Measurements from ENCODE around the gene EPB41L5.

EPB41L5 gene

DNA sequence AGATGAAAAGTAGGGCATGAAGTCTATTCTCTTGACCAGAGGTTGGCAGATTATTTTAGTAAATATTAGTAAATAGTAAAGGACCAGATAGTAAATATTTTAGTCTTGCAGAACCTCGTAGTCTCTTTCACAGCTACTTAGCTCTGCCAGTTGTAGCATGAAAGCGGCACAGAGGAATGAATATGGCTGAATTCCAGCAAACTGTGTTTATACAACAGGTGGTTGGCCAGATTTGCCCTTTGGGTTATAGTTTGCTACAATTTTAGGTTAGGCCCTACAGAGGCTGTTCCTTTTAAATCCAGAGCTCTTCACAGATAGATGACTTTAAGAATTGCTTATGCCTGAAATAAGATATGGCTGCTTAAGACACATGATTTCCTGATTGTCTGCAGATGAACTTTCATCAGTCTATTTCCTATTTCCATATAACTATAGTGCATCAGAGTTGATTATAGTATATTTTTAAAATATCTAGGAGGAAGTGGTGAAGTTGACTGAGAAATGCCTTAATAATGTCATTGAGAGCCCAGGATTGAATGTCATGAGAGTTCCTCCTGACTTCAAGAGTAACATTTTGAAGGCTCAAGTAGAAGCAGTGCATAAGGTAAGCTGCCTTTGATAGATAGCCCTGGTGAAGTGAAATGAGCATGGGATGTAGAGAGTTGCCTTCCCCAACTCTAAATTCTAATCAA lies 129.8 kb downstream of the EPB41L5 start:
- no peak for TF ChIP-seq CTCF (IDR thresholded peaks at IDR 0.05)

- TF ChIP-seq CTCF (IDR thresholded peaks at IDR 0.05) = no peak
Observed at GRCh38 chr2:120148229-120148628, 135.4 kb downstream of the EPB41L5 start.

DNA sequence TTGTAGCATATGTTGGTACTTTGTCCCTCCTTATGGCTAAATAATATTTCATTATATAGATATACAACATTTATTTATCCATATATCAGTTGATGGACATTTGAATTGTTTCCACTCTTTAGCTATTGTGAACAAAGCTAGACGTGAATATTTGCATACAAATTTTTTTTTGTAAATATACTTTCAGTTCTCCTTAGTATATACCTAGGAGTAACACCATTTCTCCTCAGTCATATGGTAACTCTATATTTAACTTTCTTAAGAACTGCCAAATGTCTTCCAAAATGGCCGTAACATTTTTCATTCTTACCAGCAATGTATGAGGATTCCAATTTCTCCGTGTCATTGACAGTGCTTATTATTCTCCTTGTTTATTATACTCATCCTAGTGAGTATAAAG lies 135.8 kb downstream of the EPB41L5 start:
- TF ChIP-seq CTCF (IDR thresholded peaks at IDR 0.05) = no peak

GRCh38 chr2:120149406-120149805 lies 136.5 kb downstream of the EPB41L5 start:
- TF ChIP-seq CTCF (IDR thresholded peaks at IDR 0.05) = no peak

DNA sequence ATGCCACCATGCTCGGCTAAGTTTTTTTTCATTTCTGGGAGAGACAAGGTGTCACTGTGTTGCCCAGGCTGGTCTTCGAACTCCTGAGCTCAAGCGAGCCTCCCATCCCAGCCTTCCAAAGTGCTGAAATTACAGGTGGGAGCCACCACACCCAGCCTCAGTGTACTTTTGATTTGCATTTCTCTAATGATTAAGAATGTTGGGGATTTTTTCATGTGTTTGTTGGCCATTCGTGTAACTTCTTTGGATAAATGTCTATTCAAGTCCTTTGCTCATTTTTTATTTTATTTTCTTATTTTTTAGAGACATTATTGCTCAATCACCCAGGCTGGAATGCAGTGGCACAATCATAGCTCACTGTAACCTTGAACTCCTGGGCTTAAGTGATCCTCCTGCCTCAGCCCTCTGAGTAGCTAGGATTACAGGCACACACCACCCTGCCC lies 137.2 kb downstream of the EPB41L5 start:
- no peak for TF ChIP-seq CTCF (IDR thresholded peaks at IDR 0.05)

DNA sequence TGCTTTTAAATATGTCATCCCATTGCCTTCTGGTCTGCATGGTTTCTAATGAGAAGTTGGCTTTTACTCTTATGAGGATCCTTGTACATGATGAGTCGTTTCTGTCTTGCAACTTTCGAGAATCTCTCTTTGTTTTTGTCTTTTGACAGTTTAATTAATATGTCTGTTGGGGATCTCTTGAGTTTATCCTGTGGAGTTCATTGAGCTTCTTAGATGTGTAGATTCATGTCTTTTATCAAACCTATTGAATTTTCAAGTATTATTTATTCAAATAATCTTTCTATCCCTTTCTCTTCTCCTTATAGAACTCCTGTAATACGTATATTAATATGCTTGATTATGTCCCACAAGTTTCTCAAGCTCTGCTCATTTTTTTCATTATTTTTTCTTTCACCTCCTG lies 142.4 kb downstream of the EPB41L5 start:
- TF ChIP-seq CTCF (IDR thresholded peaks at IDR 0.05) = no peak

GRCh38 chr2:120161190-120161589 lies 148.3 kb downstream of the EPB41L5 start:
- no peak for TF ChIP-seq CTCF (IDR thresholded peaks at IDR 0.05)

GRCh38 chr2:120162716-120163115 lies 149.8 kb downstream of the EPB41L5 start:
- no peak for TF ChIP-seq CTCF (IDR thresholded peaks at IDR 0.05)

Data from LNCAP (cell line).